ENCODE data around the gene LONP1.
"Not testable (repeated sequence)": the region's sequence is repeated elsewhere in the genome, so short reads cannot be mapped to it uniquely, and the experiment has no call there.

Gene LONP1

GRCh38 chr19:5749505-5749904 lies 29.6 kb upstream of the LONP1 start:
- H3K27me3 ChIP-seq (ENCODE audit: insufficient read depth, poor library complexity, severe bottlenecking), result no peaks in the 10 kb centered on the region
- H3K4me3 ChIP-seq (replicated peaks; ENCODE audit: insufficient read depth, low read length), result no peak overlapping the region
- no peak overlapping the region for H3K27ac ChIP-seq (replicated peaks)
- no peak for TF ChIP-seq REST (IDR thresholded peaks at IDR 0.05; ENCODE audit: insufficient replicate concordance, low read depth)
- no peak for TF ChIP-seq GABPA (IDR thresholded peaks at IDR 0.05; ENCODE audit: low read depth)
- no peak for TF ChIP-seq POLR2AphosphoS5 (IDR thresholded peaks at IDR 0.05; ENCODE audit: low read depth)
- TF ChIP-seq CTCF (IDR thresholded peaks at IDR 0.05; ENCODE audit: insufficient read depth, low read length), result no peak
- TF ChIP-seq SPI1 (IDR thresholded peaks at IDR 0.05; ENCODE audit: borderline replicate concordance, low read depth), result no peak
- DNase-seq (ENCODE audit: low read depth in 1 of 2, low spot score in 1 of 2), result no peak

GRCh38 chr19:5748920-5749319 lies 29.0 kb upstream of the LONP1 start:
- DNase-seq (ENCODE audit: low read depth in 1 of 2, low spot score in 1 of 2); H3K4me3 ChIP-seq (replicated peaks; ENCODE audit: insufficient read depth, low read length); H3K27me3 ChIP-seq (ENCODE audit: insufficient read depth, poor library complexity, severe bottlenecking); H3K27ac ChIP-seq (replicated peaks): not testable (repeated sequence)

- H3K4me3 ChIP-seq (replicated peaks; ENCODE audit: insufficient read depth, low read length); H3K27ac ChIP-seq (replicated peaks); H3K27me3 ChIP-seq (ENCODE audit: insufficient read depth, poor library complexity, severe bottlenecking); DNase-seq (ENCODE audit: low read depth in 1 of 2, low spot score in 1 of 2): not testable (repeated sequence)
Measured at GRCh38 chr19:5744999-5745398, 25.1 kb upstream of the LONP1 start.

GRCh38 chr19:5743630-5744029 lies 23.7 kb upstream of the LONP1 start:
- H3K27me3 ChIP-seq (ENCODE audit: insufficient read depth, poor library complexity, severe bottlenecking), result no peaks in the 10 kb centered on the region
- no peak overlapping the region for H3K4me3 ChIP-seq (replicated peaks; ENCODE audit: insufficient read depth, low read length)
- DNase-seq (ENCODE audit: low read depth in 1 of 2, low spot score in 1 of 2), result no peak
- no peak overlapping the region for H3K27ac ChIP-seq (replicated peaks)
- TF ChIP-seq CTCF (IDR thresholded peaks at IDR 0.05; ENCODE audit: insufficient read depth, low read length) (no peak), GABPA (IDR thresholded peaks at IDR 0.05; ENCODE audit: low read depth) (no peak)

GRCh38 chr19:5742051-5742450 lies 22.1 kb upstream of the LONP1 start:
- no peak overlapping the region for H3K27ac ChIP-seq (replicated peaks)
- H3K4me3 ChIP-seq (replicated peaks; ENCODE audit: insufficient read depth, low read length), result no peak overlapping the region
- no peak for TF ChIP-seq GABPA (IDR thresholded peaks at IDR 0.05; ENCODE audit: low read depth)
- no peak for TF ChIP-seq REST (IDR thresholded peaks at IDR 0.05; ENCODE audit: insufficient replicate concordance, low read depth)
- no peak for TF ChIP-seq SPI1 (IDR thresholded peaks at IDR 0.05; ENCODE audit: borderline replicate concordance, low read depth)
- TF ChIP-seq POLR2AphosphoS5 (IDR thresholded peaks at IDR 0.05; ENCODE audit: low read depth), result no peak
- no peak for TF ChIP-seq CTCF (IDR thresholded peaks at IDR 0.05; ENCODE audit: insufficient read depth, low read length)
- no peak for DNase-seq (ENCODE audit: low read depth in 1 of 2, low spot score in 1 of 2)
- H3K27me3 ChIP-seq (ENCODE audit: insufficient read depth, poor library complexity, severe bottlenecking), result no peaks in the 10 kb centered on the region
